Non-pigmented ciliary epithelial cell (primary cell): ENCODE data around the gene ZNF644.
"Not testable (repeated sequence)": the region's sequence is repeated elsewhere in the genome, so short reads cannot be mapped to it uniquely, and the experiment has no call there.

Experiments
- DNase-seq: peaks from one replicate; pipeline ENCODE4 v3.0.0-alpha.2; 2010; ENCODE audit warnings: low read depth

Gene ZNF644

DNA sequence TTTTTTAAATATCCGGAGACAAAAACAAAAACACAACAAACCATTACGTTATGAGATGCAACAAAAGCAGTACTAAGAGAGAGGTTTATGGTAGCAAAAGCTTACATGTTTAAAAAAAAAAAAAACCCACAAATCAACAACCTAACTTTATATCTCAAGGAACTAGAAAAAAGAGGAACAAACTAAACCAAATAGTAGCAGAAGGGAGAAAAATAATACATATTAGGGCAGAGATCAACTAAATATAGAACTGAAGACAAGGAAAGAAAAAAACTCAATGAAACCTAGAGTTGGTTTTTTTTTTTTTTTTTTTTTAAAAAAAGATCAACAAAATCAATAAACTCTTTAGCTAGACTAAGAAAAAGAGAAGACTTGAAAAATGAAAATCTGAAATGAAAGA lies 34.9 kb downstream of the ZNF644 start:
- no peak for DNase-seq

DNA sequence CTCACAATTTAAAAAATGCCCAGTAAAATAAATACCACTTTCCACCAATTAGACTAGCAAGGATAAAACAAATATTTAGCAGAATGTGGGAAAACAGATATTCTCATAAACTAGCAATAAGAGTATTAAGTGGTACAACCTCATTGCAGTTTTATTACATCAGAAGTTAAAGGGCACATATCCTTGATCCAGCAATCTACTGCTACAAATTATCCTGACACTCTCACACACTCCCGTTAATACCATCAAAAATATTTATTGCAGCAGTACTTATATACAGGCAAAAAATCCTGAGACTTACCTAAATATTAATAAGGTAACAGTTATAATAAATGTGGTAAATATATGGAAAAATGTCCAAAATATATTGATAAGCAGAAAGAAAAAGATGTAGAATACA lies 44.3 kb downstream of the ZNF644 start:
- no peak for DNase-seq

DNA sequence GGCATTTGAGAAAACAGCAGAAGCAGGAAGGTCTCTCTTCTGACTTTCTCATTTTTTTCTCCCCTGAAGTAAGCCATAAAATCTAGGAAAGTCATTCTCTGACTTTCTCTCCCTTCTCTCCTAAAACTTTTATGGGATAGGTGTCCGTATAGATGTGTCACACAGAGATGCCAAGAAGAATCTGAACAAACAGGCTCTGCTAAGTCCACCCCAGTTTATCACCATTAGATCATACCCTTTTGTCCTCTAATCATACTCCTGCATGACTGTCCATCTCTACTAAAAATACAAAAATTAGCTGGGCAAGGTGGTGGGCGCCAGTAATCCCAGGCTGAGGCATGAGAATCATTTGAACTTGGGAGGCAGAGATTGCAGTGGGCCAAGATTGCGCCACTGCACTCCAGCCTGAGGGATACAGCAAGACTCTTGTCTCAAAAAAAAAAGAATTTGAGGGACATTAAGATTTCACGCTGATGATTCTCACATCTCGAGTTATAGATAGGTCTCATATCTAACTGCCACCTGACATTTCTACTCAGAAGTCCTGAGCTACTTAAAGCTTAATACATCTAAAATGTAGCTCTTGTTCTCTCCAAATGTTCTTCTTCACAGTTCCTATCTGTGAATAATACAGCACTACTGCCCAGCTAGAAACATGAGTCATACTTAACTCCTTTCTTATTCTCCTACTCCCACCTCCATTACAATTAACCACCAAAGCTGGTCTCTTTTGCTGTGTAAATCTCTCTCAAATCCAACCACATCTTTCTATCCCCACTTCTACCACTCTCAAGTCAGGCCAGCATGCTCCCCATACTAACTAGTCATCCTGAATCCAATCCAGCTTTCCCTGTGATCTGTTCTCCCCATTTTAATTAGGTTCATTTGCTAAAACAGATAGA lies 47.7 kb downstream of the ZNF644 start:
- peak; percentile 32 for DNase-seq

DNA sequence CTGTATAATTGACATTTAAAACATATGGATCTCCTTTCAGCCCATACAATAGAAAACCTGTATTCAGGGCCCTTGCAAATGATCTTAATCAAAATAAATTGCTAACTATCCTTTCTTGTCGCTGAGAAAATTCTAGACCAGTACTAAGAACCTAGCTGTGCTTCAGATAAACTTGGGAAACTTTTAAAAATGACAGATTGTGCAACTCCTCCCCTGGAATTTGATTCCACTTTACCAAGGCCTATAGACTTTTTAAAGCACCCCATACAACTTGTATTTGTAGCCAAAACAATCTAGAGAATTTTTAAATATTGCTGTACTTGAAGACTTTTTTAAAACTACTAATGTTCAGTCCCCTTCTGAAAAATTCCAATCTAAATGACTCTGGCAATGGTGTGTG lies 51.6 kb downstream of the ZNF644 start:
- no peak for DNase-seq

DNA sequence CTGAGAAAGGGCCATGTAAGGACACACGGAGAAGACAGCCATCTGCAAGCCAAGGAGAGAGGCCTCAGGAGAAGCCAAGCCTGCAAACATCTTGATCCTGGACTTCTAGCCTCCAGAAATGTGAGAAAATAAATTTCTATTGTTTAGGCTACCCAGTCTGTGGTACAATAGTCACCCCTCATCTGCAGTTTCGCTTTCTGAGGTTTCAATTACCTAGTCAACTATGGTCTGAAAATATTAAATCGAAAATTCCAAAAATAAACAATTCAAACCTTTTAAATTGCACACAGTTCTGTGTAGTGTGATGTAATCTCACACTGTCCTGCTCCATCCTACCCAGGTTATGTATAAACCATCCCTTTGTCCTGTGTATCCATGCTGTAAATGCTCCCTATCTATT lies 52.6 kb downstream of the ZNF644 start:
- no peak for DNase-seq

DNA sequence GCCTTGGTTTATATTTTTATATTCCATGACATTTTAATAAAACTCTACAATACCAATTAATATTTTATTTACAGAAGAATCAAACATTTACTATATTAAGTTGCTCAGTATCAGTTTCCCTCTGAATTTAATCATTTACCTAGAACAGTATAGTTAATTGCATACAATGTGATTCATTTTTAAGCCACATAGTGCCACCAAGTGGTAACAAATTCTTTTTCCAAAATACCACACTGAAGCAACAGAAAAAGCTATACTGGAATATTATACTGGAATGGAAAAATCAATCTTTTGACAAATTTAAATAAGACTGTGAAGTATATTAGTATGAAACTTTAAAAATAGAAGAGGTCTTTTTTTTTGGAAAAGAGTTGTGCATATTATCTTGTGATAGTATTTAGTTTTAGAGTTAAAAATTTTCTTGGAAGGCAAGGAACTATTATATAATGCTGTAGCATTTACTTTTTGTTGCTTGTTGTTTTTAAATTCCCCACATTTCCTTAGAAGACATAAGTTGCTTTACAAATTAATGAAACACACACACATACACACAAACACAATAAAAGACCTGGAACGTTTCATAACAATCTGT lies 57.3 kb downstream of the ZNF644 start:
- no peak for DNase-seq

DNA sequence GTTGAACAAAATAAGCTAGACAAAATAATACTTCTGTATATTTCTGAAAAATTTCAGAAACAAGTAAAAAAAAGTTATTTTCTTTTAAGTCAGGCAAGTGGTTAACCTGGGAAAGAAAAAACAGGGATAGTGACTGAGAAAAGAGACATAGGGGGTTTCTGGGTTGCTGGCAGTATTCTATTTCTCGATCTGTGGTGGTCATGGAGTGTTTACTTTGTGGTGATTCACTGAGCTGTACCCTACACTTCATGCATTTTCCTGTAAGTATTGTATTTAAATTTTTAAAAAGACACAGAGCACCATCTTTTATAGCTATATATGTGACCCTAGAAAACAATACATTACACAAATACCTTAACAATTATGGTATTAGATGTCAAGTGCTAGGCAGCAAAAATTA lies 58.2 kb downstream of the ZNF644 start:
- no peak for DNase-seq

DNA sequence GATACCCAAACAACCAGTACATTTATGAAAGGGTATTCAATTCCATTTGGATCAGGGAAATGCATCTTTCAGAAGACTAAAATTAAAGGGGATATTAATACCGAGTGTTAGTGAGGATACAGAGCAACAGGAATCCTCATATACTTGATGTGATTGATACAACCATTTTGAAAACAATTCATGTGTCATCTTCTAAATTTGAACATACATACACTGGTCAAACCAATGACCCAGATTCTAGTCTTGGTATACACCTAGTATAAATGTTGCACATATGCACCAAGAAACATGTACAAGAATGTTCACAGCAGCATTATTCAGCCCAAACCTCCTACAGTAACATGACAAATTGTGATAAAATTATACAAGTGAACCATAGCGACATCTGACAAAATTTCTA lies 58.6 kb downstream of the ZNF644 start:
- no peak for DNase-seq

DNA sequence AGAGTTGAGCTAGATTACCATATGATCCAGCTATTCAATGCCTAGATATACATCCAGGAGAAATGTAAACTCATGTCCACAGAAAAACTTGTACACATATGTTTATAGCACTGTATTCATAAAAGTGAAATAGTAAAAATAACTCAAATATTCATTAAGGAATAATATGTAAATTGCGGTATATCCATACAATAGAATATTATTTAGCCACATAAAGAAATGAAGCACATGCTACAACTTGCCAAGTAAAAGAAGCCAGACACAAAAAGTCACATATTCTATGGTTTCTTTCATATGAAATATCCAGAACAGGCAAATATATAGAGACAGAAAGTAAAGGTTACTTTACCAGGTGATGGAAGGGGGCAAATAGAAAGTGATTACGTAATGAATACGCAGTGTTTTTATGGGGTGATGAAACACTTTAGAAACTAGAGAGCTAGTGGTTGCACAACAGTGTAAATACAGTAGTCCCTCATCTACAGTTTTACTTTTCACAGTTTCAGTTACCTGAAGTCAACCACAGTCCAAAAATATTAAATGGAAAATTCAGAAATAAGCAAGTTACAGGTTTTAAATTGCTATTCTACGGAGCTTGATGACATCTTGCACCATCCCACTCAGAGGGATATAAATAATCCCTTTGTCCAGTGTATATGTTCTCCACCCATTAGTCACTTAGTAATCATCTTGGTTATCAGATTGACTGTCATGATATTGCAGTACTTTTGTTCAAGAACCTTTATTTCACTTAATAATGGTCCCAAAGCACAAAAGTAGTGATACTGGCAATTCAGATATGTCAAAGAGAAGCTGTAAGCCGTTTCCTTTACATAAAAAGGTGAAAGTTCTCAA lies 62.3 kb downstream of the ZNF644 start:
- DNase-seq: peak; percentile 23

DNA sequence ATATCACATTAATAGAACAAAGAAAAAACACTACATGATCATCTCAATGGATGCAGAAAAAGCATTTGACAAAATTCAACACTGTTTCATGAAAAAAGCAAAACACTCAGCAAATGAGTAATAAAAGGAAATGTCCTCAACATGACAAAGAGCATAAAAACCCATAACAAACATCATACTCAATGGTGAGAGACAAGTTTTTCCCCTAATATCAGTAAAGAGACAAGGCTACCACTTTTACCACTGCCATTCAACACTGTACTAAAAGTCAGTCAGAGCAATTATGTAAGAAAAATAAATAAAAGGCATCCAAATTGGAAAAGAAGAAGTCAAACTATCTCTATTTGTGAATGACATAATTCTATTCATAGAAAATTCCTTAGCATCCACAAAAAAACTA lies 64.3 kb downstream of the ZNF644 start:
- no peak for DNase-seq

DNA sequence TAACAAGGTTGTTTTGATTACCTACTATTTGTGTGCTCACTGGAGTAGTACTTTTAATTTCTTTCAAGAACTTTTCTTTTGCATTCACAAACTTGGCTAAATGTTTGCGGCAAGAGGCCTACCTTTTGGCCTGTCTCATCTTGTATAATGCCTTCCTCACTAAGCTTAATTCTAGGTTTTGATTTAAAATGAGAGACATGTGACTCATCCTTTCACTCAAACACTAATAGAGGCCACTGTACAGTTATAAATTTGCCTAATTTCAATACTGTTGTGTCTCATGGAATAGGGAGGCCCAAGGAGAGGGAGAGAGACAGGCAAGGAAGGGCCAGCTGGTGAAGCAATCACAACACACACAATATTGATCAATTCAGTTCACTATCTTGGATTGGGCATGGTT lies 66.1 kb downstream of the ZNF644 start:
- no peak for DNase-seq

DNA sequence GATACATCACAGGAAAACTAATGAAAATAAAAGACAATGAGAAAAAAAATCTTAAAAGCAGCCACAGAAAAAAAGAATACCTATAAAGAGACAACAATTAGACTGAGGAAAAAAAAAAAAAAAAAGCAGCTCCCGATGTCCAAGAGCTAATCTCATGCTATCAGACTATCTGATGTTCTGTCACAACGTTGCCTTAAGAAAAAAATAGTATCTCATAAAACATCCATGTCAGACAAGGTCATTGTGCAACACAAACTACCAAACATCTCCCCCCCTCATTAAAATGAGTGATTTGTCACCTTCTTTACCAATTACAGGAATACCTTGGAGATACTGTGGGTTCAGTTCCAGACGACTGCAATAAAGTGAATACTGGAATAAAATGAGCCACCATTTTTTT lies 68.9 kb downstream of the ZNF644 start:
- DNase-seq: no peak

DNA sequence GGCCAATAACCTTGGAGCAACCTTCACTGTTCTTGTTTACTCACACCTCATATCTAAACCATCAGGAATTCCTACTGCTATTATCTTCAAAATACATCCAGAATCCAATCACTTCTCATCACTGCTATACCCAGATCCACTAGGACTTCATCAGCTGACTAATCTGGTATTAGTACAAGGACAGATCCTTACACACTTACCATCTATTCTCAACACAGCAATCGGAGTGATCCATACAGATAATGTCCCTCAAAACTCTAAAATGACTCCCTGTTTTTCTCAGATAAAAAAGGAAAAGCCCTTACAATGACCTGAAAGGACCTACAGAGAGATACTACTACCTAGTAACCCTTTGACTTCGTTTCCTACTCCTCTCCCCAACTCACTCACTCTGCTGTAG lies 70.8 kb downstream of the ZNF644 start:
- DNase-seq: no peak

DNA sequence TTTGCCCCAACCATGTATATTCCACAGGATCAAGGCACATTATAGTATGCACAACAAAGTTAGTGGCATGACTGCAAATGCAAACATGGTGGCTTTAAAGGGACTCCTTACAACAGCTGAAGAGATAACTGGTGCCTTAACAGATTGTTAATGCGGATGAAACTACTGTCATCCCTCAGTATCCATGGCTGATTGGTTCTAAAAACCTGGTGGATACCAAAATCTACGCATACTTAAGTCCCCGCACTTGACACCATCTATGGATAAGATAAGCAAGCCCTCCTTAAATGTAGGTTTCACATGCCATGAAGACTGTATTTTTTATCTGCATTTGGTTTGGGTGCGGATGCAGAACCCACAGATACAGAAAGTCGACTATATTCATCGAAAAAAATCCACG lies 73.5 kb downstream of the ZNF644 start:
- DNase-seq: no peak

DNA sequence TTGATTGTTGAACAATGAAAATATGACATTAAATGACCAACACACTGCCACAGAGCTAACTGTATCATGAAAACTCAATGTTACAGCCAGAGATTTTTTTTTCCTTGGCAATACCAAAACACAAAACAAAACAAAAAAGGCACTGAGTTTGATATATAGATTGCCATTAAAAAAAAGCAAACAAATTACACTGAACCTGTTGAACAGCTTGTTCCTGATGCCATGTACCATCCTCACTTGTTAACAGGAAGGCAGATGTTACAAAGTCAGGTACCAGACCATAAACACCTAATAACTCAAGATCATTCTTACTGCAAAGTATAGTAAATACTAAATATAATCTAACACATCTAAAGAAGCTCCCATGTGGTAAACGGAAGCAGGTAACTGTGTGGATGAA lies 75.2 kb downstream of the ZNF644 start:
- no peak for DNase-seq

DNA sequence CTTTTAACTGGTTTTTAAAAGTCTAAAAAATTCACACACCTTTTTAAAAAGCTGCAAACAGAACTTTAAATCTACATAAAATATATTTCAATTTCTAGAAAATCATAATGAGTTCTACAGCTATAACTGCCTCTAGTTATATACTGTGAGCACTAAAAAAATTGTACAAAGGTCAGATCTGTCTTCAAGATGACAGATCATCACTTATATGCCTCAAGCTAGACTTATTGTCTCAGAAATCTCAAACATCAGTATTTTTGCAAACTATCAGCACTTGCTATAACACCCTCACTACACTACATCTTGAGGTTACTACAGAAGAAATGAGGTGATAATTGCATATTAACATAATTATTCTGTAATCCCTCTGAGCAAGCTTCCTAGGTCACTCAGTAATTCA lies 76.5 kb downstream of the ZNF644 start:
- no peak for DNase-seq

DNA sequence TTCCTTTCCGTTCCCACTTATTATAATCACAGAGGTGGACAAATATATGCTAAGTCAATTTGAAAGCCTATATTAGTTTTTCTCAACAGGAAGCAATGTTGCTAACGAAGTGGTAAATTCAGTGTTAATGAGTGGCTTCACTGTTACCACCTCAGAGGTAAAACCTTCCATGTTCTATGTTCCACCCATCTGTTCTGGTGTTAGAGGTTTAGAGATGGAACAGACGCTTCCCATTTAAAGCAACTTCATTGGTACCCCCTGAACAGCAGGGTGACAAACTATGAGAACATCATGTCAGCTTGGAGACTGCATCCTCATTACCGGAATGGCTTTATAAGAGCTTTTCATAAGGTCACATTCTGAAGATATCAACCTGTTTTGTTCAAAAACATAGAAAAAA lies 77.9 kb downstream of the ZNF644 start:
- DNase-seq: no peak

DNA sequence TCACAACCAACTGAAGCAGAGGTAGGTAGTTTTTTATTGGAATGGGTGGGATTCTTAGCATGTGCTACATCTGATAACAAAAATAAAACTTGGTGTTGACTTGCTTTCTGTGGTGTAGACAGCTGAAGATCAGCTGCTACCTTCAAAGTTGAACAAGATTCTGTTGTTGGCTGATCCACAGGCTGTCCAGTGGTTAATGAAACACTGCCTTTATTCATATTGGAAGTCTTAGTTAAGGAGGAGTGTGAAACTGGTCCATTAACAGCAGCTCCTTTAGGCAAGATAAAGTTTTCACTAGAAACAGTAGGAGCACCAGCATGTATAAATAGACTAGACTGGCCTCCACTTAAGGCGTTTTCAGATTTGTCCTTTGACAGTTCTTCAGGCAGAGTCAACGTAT lies 81.1 kb downstream of the ZNF644 start:
- no peak for DNase-seq

DNA sequence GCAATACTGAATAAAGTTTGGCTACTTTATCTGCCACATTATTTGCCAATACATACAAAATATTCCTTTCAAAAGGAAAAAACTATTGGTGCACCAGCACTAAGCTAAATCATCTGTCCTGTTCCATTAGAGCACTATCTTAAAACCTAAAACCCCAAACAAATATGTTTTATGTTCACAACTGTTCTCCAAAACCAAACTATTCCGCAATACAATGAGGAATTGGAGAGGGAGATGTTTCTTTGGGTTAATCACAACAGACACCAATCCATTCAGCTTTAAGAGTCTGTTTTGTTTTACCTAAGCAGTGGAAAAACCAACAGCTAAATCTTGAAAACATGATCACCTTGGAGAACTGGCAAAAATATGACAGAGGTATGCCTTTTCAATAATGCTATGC lies 85.1 kb downstream of the ZNF644 start:
- no peak for DNase-seq

DNA sequence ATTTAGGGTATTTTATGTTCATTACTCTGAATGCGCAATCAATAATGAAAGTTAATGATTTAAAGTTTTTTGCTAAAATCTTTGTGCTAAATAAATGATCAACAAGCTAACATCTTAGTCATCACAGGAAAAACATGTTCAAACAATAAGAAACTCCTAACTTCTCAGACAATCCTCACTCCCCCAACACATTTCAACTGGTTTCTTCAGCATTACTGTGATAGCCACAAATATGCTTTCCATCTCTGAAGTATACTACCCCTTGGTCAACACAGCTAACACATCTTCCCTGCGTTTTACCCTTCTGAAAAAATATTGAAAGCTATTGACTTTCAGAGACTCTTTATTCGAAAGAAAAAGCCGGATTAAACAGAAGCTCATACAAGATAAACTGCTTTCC lies 85.8 kb downstream of the ZNF644 start:
- DNase-seq: no peak

DNA sequence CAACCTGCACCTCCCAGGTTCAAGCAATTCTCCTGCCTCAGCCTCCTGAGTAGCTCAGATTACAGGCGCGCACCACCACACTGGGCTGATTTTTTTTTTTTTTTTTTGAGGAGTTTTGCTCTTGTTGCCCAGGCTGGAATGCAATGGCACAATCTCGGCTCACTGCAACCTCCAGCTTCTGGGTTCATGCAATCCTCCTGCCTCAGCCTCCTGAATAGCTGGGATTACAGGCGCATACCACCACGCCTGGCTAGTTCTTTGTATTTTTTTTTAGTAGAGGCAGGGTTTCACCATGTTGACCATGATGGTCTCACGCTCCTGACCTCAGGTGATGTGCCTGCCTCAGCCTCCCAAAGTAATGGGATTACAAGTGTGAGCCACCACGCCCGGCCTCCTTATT lies 93.6 kb downstream of the ZNF644 start:
- DNase-seq: not testable (repeated sequence)

DNA sequence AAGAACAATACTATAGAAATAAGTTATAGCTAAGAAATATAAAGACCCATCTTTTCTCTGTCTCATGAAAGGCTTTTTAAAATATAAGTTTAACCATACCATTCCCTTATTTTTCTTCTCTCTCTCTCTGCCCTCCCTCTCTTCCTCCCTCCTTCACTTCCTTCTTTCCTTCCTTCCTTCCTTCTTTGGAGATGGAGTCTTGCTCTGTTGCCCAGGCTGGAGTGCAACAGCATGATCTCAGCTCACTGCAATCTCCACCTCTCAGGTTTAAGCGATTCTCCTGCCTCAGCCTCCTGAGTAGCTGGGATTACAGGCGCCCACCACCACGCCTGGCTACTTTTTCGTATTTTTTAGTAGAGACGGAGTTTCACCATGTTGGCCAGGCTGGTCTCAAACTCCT lies 94.2 kb downstream of the ZNF644 start:
- DNase-seq: not testable (repeated sequence)

DNA sequence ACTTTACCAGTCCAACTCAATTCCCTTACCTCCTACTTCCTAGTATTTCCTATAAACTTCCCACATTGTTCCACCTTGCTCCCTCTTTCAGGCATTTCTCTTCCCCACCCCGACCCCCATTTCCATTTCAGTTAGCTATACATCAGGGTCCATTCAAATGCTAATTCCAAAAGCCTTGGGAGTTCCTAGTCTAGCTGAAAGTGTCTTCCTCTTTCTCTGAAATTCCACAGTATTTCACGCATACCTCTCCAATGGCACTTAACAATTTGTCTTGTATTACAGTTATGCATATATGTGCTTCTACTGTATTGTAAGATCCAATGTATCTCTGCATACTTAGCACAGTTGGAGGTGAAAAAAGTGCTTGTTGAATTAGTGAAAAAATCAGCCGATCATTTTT lies 94.9 kb downstream of the ZNF644 start:
- no peak for DNase-seq
